PFSK-1 (cell line): Measurements from ENCODE around the gene FFAR2.

Experiments used
- FOXP2 ChIP-seq: optimal IDR thresholded peaks from 2 replicates; pipeline ENCODE3; 2011; ENCODE audit warnings: borderline replicate concordance, control low read depth, inconsistent platforms; ENCODE audit not compliant: insufficient read depth; ENCODE audit errors: extremely low read length, extremely low read depth
- POLR2AphosphoS5 ChIP-seq: IDR thresholded peaks from 2 replicates; pipeline ENCODE4 v1.6.1; 2012; ENCODE audit warnings: low read depth, mild to moderate bottlenecking, control low read depth, low read length, moderate library complexity
- SIN3A ChIP-seq: IDR thresholded peaks from 2 replicates; pipeline ENCODE4 v1.6.1; 2012; ENCODE audit warnings: mild to moderate bottlenecking, low read length, moderate library complexity, borderline replicate concordance; ENCODE audit not compliant: insufficient read depth
- TAF1 ChIP-seq: IDR thresholded peaks from 2 replicates; pipeline ENCODE4 v1.6.1; 2012; ENCODE audit warnings: low read length, control low read depth, borderline replicate concordance; ENCODE audit not compliant: insufficient read depth
- TF ChIP-seq, protein P1 (sequence below), 2 experiments: IDR thresholded peaks; 2 replicates each; pipeline versions ENCODE4 v1.6.1 to v1.8.0; 2011 to 2012; ENCODE audit warnings: low read depth in 2 of 2, low read length in 2 of 2, control low read depth in 1 of 2, inconsistent platforms in 1 of 2, mild to moderate bottlenecking in 1 of 2, moderate library complexity in 1 of 2; ENCODE audit not compliant: insufficient read depth in 1 of 2

FFAR2 gene

DNA sequence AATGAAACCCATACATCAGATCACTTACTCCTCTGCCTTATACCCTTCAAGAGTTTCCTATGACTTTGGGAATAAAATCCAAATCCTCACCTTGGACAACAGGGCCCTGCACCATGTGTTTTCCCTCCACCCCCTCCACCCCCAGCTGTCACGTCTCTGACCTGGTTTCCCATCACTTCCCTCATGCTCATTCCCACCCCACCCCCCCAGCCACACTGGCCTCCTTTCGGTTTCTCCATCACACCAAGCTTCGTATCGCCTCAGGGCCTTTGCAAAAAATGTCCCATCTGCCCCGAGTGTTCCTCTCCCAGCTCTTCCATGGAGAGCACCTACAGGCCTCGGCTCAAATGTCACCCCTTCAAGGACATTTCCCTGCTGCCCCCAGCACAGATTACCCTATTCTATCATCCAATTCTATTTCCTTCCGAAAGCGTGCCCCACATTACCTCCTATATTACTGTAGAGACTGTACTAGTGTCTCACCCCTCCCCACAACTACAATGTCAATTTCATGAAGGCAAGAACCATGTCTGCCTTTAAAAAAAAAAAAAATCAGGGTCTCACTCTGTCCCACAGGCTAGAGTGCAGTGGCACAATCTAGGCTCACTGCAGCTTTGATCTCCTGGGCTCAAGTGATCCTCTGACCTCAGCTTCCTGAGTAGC is 16.8 kb upstream of the FFAR2 start:
- TF ChIP-seq POLR2AphosphoS5: no peak
- TF ChIP-seq, protein P1, sequence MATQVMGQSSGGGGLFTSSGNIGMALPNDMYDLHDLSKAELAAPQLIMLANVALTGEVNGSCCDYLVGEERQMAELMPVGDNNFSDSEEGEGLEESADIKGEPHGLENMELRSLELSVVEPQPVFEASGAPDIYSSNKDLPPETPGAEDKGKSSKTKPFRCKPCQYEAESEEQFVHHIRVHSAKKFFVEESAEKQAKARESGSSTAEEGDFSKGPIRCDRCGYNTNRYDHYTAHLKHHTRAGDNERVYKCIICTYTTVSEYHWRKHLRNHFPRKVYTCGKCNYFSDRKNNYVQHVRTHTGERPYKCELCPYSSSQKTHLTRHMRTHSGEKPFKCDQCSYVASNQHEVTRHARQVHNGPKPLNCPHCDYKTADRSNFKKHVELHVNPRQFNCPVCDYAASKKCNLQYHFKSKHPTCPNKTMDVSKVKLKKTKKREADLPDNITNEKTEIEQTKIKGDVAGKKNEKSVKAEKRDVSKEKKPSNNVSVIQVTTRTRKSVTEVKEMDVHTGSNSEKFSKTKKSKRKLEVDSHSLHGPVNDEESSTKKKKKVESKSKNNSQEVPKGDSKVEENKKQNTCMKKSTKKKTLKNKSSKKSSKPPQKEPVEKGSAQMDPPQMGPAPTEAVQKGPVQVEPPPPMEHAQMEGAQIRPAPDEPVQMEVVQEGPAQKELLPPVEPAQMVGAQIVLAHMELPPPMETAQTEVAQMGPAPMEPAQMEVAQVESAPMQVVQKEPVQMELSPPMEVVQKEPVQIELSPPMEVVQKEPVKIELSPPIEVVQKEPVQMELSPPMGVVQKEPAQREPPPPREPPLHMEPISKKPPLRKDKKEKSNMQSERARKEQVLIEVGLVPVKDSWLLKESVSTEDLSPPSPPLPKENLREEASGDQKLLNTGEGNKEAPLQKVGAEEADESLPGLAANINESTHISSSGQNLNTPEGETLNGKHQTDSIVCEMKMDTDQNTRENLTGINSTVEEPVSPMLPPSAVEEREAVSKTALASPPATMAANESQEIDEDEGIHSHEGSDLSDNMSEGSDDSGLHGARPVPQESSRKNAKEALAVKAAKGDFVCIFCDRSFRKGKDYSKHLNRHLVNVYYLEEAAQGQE (IDR thresholded peaks at IDR 0.05; ENCODE audit: insufficient read depth in 1 of 2, low read depth in 2 of 2, low read length in 2 of 2): no peak
- TF ChIP-seq SIN3A: no peak
- no peak for TF ChIP-seq FOXP2
- no peak for TF ChIP-seq TAF1

DNA sequence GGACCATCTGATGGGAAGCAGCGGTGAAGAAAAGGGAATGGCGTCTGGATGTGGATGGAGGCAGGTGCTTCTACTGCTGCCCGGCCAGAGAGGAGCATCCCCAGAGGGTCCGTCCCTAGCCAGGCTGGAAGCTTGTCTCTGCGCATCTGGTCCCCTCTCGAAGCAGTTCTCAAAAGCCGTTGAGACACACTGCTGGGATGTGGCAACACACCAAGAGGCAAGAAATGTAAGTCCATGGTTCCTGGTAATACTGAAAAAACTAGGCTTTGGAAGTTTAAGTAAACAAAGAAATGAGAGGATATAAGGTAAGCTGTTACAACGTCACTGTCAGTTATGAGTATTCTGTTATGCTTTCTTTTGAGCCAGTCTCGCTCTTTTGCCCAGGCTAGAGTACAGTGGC is 15.1 kb upstream of the FFAR2 start:
- TF ChIP-seq POLR2AphosphoS5 (no peak), FOXP2 (no peak), TAF1 (no peak), SIN3A (no peak)
- TF ChIP-seq, protein P1 (IDR thresholded peaks at IDR 0.05; ENCODE audit: insufficient read depth in 1 of 2, low read depth in 2 of 2, low read length in 2 of 2): no peak

DNA sequence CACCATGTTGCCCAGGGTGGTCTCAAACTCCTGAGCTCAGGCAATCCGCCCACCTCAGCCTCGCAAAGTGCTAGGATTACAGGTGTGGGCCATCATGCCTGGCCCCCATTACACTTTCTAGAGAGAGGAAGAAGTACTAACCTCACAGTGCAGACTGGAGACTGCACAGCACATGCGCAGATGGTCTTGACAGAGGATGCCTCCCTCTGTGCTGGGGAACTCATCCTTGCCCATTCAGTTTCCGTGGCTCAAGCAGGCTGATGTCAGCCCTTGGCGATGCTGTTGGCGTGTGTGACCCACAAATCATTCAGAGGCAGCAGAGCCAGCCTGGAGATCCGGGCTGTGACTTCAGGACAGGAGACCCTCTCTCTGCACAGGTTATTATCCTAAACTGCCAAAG is 14.6 kb upstream of the FFAR2 start:
- no peak for TF ChIP-seq FOXP2
- TF ChIP-seq TAF1: no peak
- TF ChIP-seq, protein P1 (IDR thresholded peaks at IDR 0.05; ENCODE audit: insufficient read depth in 1 of 2, low read depth in 2 of 2, low read length in 2 of 2): no peak
- no peak for TF ChIP-seq POLR2AphosphoS5
- no peak for TF ChIP-seq SIN3A

DNA sequence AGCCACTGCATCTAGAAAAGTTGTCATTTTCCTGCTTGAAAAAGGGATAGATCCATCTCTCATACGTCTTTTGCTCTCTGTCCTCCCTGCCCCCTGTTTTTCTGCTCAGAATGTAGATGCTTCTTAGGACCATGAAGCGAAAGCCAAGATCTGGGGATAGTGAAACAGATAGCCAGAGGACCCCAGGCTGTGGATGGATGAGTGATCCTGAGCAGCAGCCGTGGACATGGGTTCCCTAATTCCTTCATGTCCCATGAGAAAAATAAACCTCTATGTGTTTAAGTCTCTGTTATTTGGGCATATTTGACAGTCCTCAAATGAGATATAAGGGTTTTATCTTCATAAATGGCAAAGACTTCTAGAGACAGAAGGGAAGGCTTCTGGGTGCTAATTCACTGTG is 12.2 kb upstream of the FFAR2 start:
- TF ChIP-seq TAF1 (no peak), SIN3A (no peak), POLR2AphosphoS5 (no peak), FOXP2 (no peak)
- TF ChIP-seq, protein P1 (IDR thresholded peaks at IDR 0.05; ENCODE audit: insufficient read depth in 1 of 2, low read depth in 2 of 2, low read length in 2 of 2): no peak
